HT1080 (cell line): ENCODE results near the gene SLAIN1. TPM values are rescaled to one million over a fixed set of nuclear protein-coding genes. Genes with fewer than 3 reads are reported as not detected.

Experiments used
- DNase-seq: peaks from one replicate; pipeline ENCODE4 v3.0.0-alpha.2; 2015; ENCODE audit warnings: low read depth
- total RNA-seq: library from RNA; depleted of rRNA; stranded (reverse); fragments of >200 nt; shearing (Covaris generic); gene quantifications from 2 replicates; pipeline ENCODE4 v1.2.3, GENCODE V29; 2014

Gene SLAIN1
- total RNA-seq, 1 experiment from 2014 or later, result 4.2 TPM

DNA sequence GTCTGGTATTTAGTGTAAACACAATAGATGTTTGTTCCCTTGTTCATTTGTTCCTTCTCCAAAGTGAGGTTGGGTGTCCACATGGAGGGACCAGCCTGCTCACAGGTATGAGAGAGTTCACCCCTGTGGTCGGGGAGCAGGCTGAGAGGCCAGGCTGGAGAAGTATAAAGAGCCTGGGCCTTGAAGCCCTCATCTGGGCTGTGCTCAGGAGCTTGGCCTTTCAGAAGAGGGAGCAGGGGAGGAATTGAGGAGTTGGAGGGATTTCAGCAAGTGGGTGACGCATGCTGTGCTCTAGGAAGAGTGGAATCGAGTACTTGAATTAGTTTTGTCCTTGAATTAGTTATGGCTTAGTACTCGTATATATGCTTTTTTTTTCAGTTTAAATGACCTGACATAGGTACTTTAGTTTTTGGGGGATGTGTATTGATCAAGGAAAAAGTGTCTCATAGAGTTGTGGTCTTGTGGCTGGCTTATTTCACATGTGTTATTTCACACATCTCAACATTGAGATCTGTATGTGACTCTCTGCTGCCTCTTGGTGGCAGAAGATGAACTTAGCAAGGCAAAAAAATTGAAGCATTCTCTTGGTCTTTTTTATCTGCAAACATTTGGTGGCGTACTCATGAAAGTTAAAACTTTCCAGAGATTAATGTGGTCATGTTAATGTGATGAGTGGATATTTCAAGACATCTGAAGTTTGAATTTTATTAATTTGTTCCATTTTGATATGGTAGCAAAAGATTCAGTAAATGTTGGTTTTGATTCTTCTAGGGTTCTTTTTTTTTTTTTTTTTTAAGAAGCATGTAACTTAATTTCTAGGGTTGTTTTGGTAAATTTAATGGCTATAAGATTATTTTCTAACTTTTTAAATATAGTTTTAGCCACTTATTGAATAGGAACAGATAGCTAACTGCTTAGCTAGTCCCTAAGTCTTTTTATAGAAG lies 54.3 kb downstream of the SLAIN1 start:
- peak; percentile 55 for DNase-seq

DNA sequence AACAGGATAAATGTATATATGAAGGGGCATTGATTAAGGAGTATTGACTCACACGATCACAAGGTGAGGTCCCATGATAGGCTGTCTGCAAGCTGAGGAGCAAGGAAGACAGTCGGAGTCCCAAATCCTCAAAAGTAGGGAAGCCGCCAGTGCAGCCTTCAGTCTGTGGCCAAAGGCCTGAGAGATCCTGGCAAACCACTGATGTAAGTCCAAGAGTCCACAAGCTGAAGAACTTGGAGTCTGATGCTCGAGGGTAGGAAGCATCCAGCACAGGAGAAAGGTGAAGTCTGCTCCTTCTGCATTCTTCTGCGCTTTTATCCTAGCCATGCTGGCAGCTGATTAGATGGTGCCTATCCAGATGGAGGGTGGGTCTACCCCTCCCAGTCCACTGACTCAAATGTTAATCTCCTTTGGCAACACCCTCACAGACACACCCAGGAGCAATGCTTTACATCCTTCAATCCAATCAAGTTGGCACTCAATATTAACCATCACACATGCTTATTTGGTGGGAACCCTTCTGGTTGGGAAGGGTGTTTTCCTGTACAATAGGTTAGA lies 55.1 kb downstream of the SLAIN1 start:
- no peak for DNase-seq

DNA sequence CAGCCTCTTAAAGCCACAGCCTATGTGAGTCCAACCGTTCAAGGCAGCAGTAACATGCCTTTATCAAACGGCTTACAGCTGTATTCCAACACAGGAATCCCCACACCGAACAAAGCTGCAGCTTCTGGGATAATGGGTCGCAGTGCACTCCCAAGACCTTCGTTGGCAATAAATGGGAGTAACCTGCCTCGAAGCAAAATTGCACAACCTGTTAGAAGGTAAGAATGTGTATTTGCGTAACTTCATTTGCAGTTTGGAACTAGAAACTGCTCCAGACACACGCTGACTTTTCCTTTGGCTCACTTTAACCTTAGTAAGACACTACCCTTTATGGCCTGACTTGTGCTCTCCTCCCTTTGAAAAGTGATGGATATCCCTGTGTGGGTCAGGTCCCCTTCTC lies 63.4 kb downstream of the SLAIN1 start:
- no peak for DNase-seq

- DNase-seq, result no peak
These were observed 69.9 kb downstream of the SLAIN1 start for GRCh38 chr13:77767413-77767812.

- no peak for DNase-seq
These were observed 76.7 kb downstream of the SLAIN1 start for GRCh38 chr13:77774181-77774580.

- no peak for DNase-seq
These were observed 79.2 kb downstream of the SLAIN1 start for GRCh38 chr13:77776704-77777103.

DNA sequence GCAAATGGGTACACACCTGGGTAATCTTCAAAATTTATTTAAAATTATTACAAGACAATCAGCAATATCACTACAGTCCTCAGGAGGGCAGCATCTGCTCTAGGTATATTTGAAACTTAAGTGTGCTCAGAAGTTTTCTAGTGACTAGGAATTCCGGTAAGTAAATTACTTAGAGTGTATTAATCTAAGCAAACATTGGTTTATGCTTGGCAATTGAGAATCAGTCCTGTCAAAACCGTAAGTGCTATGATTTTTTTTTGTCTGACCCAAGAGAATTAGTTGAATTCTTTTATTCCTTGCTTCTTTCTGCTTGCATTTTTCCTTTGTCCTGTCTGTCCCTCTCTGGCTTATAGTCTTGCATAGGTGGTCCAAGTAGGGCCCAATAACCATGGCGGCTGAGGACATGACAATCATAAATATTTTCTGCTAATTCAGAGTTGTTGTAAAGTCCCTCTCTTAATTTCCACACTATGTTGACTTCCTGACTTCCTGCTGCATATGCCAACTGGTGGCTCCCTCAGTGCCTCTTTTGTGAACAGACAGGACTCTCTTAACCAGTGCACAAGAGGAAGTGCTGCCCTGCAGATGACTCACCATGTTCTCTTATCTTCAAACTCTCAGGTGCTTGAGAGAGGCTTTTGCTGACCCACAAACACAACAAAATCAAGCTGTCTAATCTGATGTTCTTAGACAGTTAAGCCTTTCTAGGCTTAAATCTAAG lies 82.2 kb downstream of the SLAIN1 start:
- DNase-seq, result peak; percentile 64

DNA sequence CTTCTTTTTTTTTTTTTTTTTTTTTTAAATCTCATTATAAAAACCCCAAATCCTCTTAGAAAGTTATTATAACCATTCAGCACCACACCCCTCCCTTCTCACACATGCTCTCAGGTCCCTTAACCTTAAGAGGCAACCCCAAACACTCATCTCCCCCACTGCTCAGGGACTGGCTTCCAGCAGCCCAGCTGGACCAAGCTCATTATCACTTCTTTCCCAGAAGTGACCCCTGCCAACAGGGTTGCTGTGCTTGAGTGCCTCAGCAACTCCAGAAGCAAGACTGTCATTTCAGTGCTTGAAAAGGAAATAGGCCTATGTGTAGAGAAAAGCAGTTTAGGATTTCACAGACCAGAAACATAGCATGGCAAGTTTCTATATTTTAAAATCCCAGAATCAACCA lies 84.3 kb downstream of the SLAIN1 start:
- no peak for DNase-seq

- DNase-seq, result no peak
These were observed 87.0 kb downstream of the SLAIN1 start for GRCh38 chr13:77784515-77784914.

DNA sequence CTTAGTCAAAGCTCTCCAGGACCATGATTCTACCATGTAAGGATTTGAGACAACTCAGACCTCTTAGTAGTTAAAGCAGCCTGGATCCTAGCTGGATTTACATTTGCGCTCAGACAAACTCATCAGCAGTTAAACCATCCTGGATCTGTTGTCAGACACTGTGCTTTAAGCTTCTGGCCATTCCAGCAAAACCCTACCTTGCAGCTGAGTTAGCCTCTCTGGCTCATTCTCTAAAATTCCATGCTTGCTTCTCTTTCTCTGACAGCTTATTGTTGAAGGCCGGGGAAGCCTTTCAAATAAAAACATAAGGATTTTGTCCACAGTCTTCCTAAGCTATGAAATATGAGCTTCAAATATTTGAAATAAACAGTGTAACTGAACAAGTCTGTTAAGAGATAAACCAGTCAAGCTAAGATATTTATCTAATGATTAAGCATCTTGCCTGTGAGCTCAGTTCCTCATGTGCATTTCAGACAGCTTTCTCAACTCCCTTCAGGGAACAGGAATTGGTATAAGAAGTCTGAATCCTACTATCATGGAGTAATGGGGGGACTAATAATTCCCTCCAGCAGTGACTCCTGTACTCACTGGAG lies 89.3 kb downstream of the SLAIN1 start:
- DNase-seq, result no peak

DNA sequence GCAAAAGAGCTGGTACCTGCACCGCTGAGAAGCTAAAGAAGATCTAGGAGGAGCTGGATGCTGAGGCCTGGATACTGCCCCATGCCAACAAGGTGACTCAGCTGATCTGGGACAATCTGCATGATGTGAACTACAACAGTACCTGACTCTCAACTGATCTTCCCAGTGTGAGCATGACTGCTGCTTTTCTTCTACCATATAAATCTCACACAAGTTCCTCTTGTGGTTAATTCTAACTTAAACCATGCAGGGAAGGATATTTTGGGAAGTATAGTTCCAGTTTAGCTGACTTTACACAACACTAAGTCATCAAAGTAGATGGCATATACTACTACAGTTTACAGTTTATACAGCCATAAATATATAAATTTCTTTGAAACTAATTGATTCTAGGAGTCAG lies 91.9 kb downstream of the SLAIN1 start:
- DNase-seq, result no peak

DNA sequence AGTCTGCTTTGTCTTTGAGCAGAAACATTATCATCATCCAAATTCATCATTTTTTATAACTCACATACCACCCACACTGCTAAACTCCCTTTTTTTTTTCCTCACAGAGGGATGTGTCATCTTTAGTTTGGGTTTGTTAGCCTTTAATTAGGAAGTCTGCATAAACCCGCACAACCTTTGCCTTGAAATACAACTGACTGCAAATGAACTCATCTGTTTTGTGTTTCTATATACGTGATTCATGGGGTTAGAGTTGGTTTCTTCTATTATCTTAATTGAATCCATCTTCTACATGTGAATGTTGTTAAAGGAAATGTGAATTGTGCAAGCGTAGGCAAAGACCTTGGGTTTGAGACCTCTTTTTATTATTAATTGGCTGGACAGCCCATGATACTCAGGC lies 102.7 kb downstream of the SLAIN1 start:
- no peak for DNase-seq

- no peak for DNase-seq
These were observed 109.0 kb downstream of the SLAIN1 start for GRCh38 chr13:77806518-77806917.

GRCh38 chr13:77807431-77808135 lies 110.1 kb downstream of the SLAIN1 start:
- no peak for DNase-seq

DNA sequence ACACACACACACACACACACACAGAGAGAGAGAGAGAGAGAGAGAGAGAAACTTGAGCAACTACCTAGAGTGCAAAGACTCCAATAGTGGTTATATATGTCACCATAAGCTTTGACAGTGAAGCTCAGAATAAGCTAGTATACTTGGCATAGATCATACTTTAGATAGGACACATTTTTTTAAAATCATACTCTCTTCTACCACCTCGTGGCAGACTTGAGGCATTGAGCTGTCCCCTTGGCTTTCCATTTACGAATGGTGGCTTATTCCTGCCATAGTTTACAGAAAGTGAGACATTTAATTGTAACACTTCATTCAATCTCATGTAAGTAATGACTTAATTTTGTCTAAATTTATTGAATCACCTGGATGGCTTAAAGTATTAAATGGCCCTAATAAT lies 112.9 kb downstream of the SLAIN1 start:
- peak; percentile 35 for DNase-seq

DNA sequence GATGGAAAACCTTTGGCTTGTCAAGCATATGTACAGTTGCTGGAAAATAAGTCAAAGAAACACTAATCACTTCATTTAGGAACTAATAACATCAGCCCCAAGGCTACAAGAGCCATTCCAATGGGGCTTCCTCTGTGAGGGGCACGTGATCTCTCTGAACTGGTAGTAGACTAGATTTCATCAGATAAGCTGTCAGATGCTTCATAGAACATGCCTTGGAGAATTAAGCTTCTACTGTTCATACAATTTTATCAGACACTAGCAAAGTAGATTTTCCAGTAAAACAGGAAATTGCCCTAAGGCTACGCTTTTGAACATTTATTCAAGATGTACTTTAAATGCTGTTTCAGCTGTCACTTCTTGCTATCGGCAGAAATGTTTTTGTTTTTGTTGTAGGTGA lies 113.4 kb downstream of the SLAIN1 start:
- DNase-seq, result no peak

- DNase-seq, result no peak
These were observed 113.9 kb downstream of the SLAIN1 start for GRCh38 chr13:77811381-77811780.

DNA sequence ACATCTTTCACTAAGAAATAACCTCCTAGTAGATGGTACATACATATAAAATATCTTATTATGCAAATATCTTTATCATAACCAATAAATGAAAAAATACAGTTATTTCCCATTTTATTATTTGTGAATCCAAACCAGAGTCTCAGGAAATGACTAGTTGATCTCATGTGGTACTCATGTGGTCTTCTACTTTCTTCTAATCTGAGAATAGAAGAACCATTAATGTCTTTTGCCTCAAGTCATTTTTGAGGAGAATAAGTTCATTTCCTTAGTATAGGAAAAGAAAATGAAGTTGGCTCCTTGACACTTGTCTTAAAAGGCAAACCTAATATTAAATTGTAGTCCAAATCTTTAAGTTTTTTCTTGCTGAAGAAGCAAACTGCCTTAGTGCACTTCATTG lies 114.5 kb downstream of the SLAIN1 start:
- DNase-seq, result no peak
